Epidermal melanocyte (primary cell): ENCODE results near the gene EPC1.
A peak's percentile ranks its signal among the peaks of the same experiment; 100 is the strongest.
"Not testable (repeated sequence)": the region's sequence is repeated elsewhere in the genome, so short reads cannot be mapped to it uniquely, and the experiment has no call there.

Experiments used
- DNase-seq: peaks from one replicate; pipeline ENCODE4 v3.0.0; 2011; ENCODE audit warnings: low spot score; ENCODE audit not compliant: insufficient read length

Gene EPC1

GRCh38 chr10:32293581-32293980 lies 53.4 kb downstream of the EPC1 start:
- DNase-seq = no peak

DNA sequence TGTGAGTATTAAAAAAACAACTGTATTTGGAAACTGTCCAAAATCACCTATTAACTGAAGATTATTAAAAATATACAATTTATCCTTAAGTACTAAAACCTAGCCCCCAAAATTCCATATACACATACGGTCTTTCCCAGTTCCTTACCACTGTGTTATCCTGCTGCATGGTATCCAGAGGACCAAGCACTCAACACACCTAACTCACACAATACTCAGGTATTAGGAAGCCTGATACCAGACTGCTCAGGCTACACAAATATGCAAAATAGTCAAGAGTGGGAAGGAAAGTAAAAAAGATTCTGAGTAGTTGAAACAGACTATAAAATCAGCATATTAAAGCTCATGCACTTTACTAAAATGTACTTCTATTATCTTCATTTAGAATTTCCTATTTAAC lies 67.2 kb downstream of the EPC1 start:
- no peak for DNase-seq

DNA sequence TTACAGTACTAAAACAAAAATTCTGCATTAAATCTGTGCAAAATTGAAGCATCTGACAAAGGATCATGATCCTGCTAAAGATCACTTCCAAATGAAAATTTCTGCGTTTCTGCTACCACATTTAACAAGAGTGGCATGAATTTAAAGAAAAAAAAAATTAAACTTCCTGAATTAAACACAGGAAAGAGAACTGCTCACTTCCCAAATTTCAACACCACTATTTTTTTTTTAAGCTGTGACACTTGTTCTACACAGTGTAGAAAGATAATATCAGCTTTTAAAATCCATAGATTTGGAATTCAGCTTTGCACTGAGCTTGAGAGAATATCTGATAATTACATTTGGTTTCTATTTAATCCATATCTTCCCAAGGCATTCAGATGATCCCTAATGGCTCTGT lies 73.6 kb downstream of the EPC1 start:
- no peak for DNase-seq

- no peak for DNase-seq
These were observed 75.3 kb downstream of the EPC1 start for GRCh38 chr10:32271617-32272016.

GRCh38 chr10:32269343-32270100 lies 77.4 kb downstream of the EPC1 start:
- DNase-seq = no peak

DNA sequence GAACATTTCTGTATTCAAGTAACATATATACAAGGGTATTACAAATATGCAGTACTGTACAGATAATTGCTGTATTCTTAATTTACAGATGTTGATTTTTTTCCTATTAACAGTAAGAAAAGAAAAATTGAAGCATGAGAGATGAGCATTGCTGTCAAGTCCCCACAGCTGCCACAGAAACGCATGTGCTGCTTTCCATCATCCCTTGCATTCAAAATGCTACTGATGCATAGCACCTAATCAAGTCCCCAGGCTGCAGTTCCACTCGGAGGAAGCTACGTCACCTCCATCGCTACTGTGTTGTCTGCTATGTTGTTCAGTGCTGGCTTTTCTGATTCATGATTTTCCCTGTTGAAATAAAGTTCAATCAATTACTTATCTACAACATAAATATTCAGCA lies 78.2 kb downstream of the EPC1 start:
- no peak for DNase-seq

- DNase-seq = no peak
These were observed 80.0 kb downstream of the EPC1 start for GRCh38 chr10:32266979-32267378.

GRCh38 chr10:32266566-32266965 lies 80.4 kb downstream of the EPC1 start:
- no peak for DNase-seq

DNA sequence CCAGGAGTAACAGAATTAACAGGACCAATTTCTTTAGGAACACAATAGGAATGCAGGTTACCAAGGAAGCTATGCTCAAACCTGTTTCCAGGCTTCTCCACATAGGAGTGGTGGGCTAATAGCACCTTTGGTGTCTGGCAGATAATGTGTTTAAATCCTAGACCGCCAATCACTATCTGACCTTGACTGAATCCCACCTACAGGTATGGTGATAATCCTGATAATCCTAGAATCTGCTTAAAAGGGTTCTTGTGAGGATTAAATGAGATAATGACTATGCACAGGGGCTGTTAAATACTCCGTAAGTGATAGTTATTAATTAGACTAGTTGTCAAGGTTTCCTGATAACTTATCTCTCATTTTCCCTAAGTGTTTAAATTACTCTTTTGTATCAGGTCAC lies 81.2 kb downstream of the EPC1 start:
- DNase-seq = no peak

DNA sequence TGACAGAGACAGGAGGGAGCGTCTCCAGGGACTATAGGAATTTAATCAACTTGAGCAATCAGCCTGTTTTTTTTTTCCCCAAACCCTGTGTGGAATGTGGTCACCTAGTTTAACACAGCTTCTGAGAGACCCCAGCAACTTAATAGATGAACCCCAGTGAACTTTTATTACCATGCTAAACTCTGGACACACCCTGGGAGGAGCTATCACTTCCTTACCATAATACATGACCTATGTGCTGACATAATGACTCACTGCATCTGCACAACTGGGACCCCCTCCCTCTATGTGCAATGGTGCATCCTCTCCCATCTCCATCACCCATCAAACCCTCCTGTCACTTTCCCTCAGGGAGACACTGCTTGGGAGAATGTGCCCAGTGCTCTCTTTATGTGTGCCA lies 83.7 kb downstream of the EPC1 start:
- no peak for DNase-seq

DNA sequence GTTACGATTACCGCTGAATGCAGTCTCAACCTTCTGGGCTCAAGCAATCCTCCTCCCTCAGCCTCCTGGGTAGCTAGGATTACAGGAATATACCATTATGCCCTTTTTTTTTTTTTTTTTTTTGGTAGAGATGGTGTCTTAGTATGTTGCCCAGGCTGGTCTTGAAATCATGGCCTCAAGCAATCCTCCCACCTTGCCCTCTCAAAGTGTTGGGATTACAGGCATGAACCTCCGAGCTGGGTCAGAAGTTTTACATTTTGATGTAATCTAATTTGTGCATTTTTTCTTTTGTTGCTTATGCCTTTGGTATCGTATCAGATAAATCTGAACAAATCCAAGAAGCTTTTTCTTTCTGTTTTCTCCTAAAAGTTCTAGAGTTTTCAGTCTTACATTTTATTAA lies 87.4 kb downstream of the EPC1 start:
- DNase-seq = no peak

DNA sequence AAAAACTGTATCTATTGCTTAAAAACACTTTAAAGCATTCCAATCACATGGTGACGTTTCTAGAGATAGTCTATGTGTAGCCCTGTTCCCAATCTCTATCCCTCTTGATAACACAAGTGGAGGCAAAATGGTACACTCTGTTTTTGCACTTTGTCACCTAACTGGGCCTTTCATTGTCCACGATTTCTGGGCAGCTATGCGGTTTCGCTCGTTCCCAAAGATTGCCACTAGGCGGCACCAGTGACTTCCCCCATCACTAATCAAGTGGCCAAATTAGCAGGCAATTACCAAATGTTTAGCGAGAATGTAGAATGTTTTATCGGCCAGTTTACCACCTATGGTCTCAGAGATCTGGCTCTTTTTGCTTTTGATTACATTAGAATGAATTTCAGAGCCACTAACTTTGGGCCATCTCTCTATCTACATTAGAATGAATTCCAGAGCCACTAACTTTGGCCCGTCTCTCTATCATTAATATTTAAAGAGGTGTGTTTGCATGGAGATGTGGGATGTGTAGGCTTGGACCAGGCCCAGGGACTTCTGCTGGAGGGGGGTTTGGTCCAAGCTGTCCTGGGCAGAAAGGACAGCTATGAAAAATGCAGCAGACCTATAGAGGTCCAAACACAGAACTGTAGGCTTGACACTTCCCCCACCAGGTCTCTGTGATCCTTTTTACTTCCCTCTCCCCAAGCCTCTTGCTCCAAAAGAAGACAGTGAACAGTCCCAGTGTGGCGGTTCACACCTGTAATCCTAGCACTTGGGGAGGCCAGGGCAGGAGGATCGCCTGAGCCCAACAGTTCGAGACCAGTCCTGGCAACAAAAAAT lies 90.1 kb downstream of the EPC1 start:
- peak; percentile 36 for DNase-seq

DNA sequence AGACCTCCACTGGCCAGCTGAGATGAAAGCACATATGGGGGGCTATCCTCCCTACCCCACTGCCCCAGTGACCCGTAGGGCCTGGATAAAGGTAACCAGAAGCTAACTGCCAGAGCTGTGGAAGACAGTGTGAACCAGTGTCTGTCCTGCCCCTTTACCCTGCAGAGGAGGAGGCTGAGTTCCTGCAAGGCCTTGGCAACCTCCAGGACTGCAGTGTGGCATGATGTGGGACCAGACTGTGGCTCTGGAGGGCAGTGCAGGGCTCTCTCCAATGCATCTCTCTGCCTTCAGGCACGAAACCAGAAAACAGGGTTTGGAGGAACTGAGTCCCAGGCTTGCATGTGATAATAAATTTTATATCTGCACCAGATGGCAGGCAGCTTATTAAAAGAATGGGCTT lies 93.1 kb downstream of the EPC1 start:
- DNase-seq = no peak

DNA sequence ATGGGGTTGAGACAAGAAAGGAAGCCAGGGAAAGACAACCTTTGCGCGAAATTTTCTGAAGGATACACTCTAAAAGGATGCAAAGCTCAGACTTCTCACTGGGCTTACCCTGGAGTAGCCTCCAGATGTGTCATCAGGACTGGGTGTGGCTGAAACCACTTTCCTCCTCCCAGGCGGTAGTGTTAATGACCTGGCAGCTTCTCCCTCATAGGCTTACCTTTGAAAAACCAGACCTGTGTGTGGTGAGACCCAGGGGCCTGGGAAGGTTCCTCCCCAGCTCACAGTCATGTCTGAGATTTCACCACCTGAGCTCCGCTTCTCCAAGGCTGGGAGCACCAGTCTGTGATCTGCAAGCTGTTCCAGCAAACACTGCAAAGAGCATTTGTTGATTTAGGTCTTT lies 93.7 kb downstream of the EPC1 start:
- no peak for DNase-seq

- not testable (repeated sequence) for DNase-seq
These were observed 96.5 kb downstream of the EPC1 start for GRCh38 chr10:32250489-32250888.

- DNase-seq = no peak
These were observed 100.3 kb downstream of the EPC1 start for GRCh38 chr10:32246685-32247084.

DNA sequence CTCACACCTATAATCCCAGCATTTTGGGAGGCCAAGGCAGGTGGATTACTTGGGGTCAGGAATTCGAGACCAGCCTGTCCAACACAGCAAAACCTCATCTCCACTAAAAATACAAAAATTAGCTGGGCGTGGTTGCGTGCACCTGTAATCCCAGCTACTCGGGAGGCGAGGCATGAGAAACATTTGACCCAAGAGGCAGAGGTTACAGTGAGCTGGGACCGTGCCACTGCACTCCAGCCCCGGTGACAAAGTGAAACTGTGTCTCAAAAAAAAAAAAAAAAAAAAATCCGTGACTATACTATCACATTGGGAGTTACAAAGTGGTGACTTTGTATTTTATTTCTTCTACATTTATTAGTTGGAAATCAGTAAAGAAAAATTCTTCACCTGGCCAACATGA lies 101.2 kb downstream of the EPC1 start:
- DNase-seq = no peak

DNA sequence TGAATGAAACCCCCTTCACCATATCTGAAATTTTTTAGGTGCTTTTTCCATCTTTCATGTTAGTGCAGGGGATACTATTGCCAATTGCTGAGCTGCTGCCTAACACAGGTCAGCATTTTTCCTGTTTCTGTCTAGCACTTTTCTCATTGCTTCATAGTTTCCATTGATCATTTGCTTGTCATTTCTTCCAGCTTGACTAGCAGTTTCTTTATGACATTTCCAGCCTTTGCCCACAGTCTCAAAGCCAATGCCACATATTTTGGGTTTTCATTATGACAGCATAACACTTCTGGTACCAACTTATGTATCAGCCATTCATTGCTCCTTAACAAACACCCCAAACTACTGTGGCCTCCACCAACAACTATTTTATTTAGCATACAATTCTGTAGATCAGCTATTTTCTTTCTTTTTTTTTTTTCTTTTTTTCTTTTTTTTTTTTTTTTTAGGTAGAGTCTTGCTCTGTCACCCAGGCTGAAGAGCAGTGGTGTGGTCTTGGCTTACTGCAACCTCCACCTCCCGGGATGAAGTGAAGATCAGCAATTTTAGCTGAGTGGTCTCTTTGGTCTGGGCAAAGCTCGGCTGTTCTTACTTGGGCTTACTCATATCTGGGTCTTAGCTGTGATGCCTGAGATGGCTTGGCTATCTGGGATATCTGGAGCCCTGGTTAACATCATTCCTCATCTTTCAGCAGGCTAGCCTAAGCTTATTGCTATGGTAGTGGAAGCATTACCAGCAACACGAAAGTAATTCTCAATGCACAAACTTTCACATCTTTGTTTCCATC lies 102.3 kb downstream of the EPC1 start:
- no peak for DNase-seq

DNA sequence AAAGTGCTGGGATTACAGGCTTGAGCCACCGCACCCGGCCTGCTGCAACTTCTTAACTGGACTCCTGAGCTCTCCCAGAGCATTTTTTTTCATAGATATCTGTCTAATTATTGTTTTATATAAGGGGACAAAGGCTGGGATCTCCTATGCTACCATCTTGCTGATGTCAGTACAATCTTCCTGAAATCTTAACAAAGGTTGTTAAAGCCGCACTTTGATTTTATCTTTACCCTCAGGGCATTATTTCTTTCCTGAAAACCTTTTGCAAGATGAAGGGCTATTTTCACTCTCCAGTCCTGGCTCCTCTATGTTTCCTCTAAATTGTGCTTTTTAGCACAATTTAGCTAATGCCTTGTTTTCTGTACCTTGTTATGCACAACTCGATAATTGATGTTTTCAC lies 102.9 kb downstream of the EPC1 start:
- no peak for DNase-seq

DNA sequence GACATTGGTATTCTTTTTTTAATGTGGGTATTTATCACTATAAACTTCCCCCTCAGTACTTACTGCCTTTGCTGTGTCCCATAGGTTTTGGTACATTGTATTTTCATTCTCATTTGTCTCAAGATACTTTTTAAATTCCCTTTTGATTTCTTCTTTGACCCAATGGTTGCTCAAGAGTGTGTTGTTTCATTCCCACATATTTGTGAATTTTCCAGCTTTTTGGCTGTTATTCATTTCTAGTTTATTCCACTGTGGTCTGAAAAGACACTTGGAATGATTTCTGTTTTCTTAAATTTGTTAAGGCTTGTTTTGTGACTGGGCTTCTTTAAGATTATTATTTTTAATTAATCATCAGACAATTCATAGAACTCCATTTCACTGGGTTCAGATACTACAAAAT lies 105.0 kb downstream of the EPC1 start:
- no peak for DNase-seq

- DNase-seq = no peak
These were observed 106.5 kb downstream of the EPC1 start for GRCh38 chr10:32240471-32240870.

GRCh38 chr10:32239769-32240168 lies 107.2 kb downstream of the EPC1 start:
- no peak for DNase-seq
